CD14-positive monocyte (primary cell): ENCODE measurements around the gene CHST15. TPM values are rescaled to one million over a fixed set of nuclear protein-coding genes. Genes with fewer than 3 reads are reported as not detected.

Experiments used
- DNase-seq, 3 donors: peaks; one replicate each; pipeline ENCODE4 v3.0.0-alpha.2; 2011 to 2022
- H2AFZ ChIP-seq: 2 replicates; pipeline ENCODE4 v1.6.0; 2012; ENCODE audit warnings: mild to moderate bottlenecking, low read depth, low read length, inconsistent platforms; ENCODE audit not compliant: insufficient read depth, poor library complexity, severe bottlenecking
- H3K27ac ChIP-seq, 2 donors: 1 replicate in 1 of 2; 2 replicates in 1 of 2; pipeline ENCODE4 v1.5.1; 2012 to 2013; ENCODE audit warnings: low read length in 2 of 2, control low read depth in 1 of 2, inconsistent platforms in 1 of 2, low read depth in 1 of 2, mild to moderate bottlenecking in 1 of 2
- H3K27me3 ChIP-seq, 2 donors: one replicate each; pipeline versions ENCODE4 v1.6.0 to v1.6.1; 2011 to 2013; ENCODE audit warnings: low read length in 2 of 2; ENCODE audit not compliant: control insufficient read depth in 2 of 2, insufficient read depth in 2 of 2
- H3K36me3 ChIP-seq, 2 donors: replicated peaks in 1 of 2; 1 replicate in 1 of 2; 2 replicates in 1 of 2; pipeline versions ENCODE4 v1.5.1 to v1.6.1; 2012 to 2013; ENCODE audit warnings: low read length in 2 of 2, control low read depth in 1 of 2, inconsistent platforms in 1 of 2, mild to moderate bottlenecking in 1 of 2; ENCODE audit not compliant: insufficient read depth in 2 of 2, control insufficient read depth in 1 of 2
- H3K4me1 ChIP-seq, 2 donors: 1 replicate in 1 of 2; 2 replicates in 1 of 2; pipeline versions ENCODE4 v1.5.1 to v1.6.1; 2012 to 2013; ENCODE audit warnings: low read length in 2 of 2, control low read depth in 1 of 2, inconsistent platforms in 1 of 2, mild to moderate bottlenecking in 1 of 2, moderate library complexity in 1 of 2; ENCODE audit not compliant: insufficient read depth in 2 of 2, control insufficient read depth in 1 of 2
- H3K4me2 ChIP-seq: replicated peaks from 2 replicates; pipeline ENCODE3; 2012; ENCODE audit warnings: low read length, moderate library complexity, mild to moderate bottlenecking; ENCODE audit not compliant: poor library complexity, severe bottlenecking; ENCODE audit errors: extremely low read depth
- H3K4me3 ChIP-seq, 3 experiments: fragments of 200-600 bp in 1 of 3; sonication (generic) in 1 of 3; replicated peaks in 1 of 3; 1 replicate in 2 of 3; 2 replicates in 1 of 3; pipeline ENCODE4 v1.5.1; 2011 to 2013; ENCODE audit warnings: low read length in 3 of 3, mild to moderate bottlenecking in 3 of 3, control low read depth in 2 of 3, low read depth in 2 of 3, inconsistent platforms in 1 of 3, moderate library complexity in 1 of 3
- H3K79me2 ChIP-seq: 2 replicates; pipeline ENCODE4 v1.6.0; 2012; ENCODE audit warnings: mild to moderate bottlenecking, control low read depth, inconsistent platforms, low read length, moderate library complexity; ENCODE audit not compliant: insufficient read depth
- H3K9ac ChIP-seq: 2 replicates; pipeline ENCODE4 v1.6.0; 2017; ENCODE audit warnings: low read length, mild to moderate bottlenecking; ENCODE audit not compliant: insufficient read depth, poor library complexity, severe bottlenecking
- H3K9me3 ChIP-seq, 2 donors: replicated peaks in 1 of 2; 1 replicate in 1 of 2; 2 replicates in 1 of 2; pipeline versions ENCODE4 v1.5.1 to v1.6.1; 2012 to 2013; ENCODE audit warnings: low read length in 2 of 2, control low read depth in 1 of 2; ENCODE audit not compliant: control insufficient read depth in 1 of 2, insufficient read depth in 1 of 2
- H4K20me1 ChIP-seq: 2 replicates; pipeline ENCODE4 v1.6.0; 2012; ENCODE audit warnings: mild to moderate bottlenecking, low read length, control low read depth, moderate library complexity; ENCODE audit not compliant: insufficient read depth
- H3K27ac Mint-ChIP-seq, 7 donors: one replicate each; pipeline ENCODE4 v1.8.0; 2020; ENCODE audit warnings: mild to moderate bottlenecking in 7 of 7, mixed read lengths in 7 of 7, moderate library complexity in 6 of 7, inconsistent platforms in 2 of 7
- H3K27me3 Mint-ChIP-seq, 3 donors: one replicate each; pipeline ENCODE4 v1.8.0; 2021 to 2022; ENCODE audit warnings: low read depth in 3 of 3, mild to moderate bottlenecking in 3 of 3, mixed read lengths in 3 of 3, moderate library complexity in 3 of 3, inconsistent platforms in 1 of 3
- H3K36me3 Mint-ChIP-seq, 2 donors: one replicate each; pipeline ENCODE4 v1.8.0; 2020; ENCODE audit warnings: mixed read lengths in 2 of 2, inconsistent platforms in 1 of 2, mild to moderate bottlenecking in 1 of 2
- H3K4me1 Mint-ChIP-seq: one replicate; pipeline ENCODE4 v1.8.0; 2020; ENCODE audit warnings: mild to moderate bottlenecking, mixed read lengths
- H3K4me3 Mint-ChIP-seq, 2 donors: one replicate each; pipeline ENCODE4 v1.8.0; 2020; ENCODE audit warnings: mild to moderate bottlenecking in 2 of 2, mixed read lengths in 2 of 2, moderate library complexity in 1 of 2
- H3K9me3 Mint-ChIP-seq, 7 donors: one replicate each; pipeline ENCODE4 v1.8.0; 2020 to 2022; ENCODE audit warnings: mixed read lengths in 7 of 7, mild to moderate bottlenecking in 6 of 7, moderate library complexity in 6 of 7, inconsistent platforms in 2 of 7
- WGBS: methylation state at CpG from one replicate; pipeline ENCODE4 v1.1.5; 2013; ENCODE audit warnings: missing lambda C conversion rate; ENCODE audit not compliant: insufficient coverage; 5-methylcytosine and 5-hydroxymethylcytosine counted together
- intact Hi-C, 2 donors: fragments of 100-400 bp; cut with micrococcal nuclease; formaldehyde crosslinking; loops; one replicate each; pipeline versions ENCODE4 v1.15.0 to v1.15.1; 2023
- polyA plus RNA-seq, 3 donors: library from polyadenylated mRNA; depleted of rRNA in 1 of 3; unstranded in 2 of 3; stranded (reverse) in 1 of 3; fragments of 300-500 nt in 2 of 3; fragments of >200 nt in 1 of 3; fragmentation: Illumina TruSeq in 2 of 3; gene quantifications; 1 replicate in 2 of 3; 2 replicates in 1 of 3; pipeline ENCODE4 v1.2.3, GENCODE V29; 2012 to 2021
- TF ChIP-seq, protein P1 (sequence below): fragments of 200-600 bp; IDR thresholded peaks from one replicate; pipeline ENCODE4 v1.8.0; 2022; ENCODE audit warnings: antibody characterized with exemption, mild to moderate bottlenecking

Gene CHST15
- polyA plus RNA-seq, 3 donors = 54.4 to 106 (median 87.5) TPM

DNA sequence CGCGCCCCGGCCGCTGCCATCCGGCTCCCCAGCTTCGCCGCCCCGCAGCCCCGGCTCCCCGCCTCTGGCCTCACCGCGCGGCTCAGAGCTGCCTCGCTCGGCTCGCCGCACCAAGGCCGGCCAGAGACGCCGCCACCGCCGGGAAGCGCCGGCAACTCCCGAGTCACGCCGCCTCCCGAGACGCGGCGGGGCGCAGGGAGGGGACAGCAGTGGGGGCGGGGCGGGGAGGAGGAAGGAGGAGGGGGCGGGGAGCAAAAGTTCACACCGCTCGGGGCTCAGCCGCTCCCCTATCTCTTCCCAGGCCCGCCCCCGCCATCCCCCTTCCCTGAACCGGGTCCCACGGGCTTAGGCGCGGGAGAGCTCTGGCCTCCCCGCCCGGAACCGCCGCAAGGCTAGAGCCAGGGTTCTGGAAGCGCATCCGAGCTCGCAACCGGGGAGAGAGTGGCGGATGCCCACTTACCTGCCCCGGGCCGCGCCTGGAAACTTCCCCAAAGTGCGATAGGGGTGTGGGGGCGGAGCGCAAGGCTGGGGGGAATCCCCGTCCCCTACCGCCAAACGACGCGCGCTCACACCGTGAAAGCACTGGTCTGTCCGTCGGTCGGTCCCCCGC is 1.0 kb downstream of the CHST15 start:
- H3K27ac ChIP-seq = peak overlapping the region; percentile 83 to 92
- Mint-ChIP-seq H3K9me3 (peaks cover 0 to 23% (median 9%) of the 10 kb centered on the region in 7 donors), H3K36me3 (peaks cover 52 to 54% of the 10 kb centered on the region in 2 donors), H3K4me1 (peaks cover 55% of the 10 kb centered on the region), H3K27ac (peak overlapping the region; percentile 83 to 98 (median 95)), H3K4me3 (peak overlapping the region; percentile 95 to 98), H3K27me3 (peaks cover 27 to 41% (median 39%) of the 10 kb centered on the region in 3 donors)
- peak overlapping the region; percentile 98 for H3K4me2 ChIP-seq
- TF ChIP-seq, protein P1, sequence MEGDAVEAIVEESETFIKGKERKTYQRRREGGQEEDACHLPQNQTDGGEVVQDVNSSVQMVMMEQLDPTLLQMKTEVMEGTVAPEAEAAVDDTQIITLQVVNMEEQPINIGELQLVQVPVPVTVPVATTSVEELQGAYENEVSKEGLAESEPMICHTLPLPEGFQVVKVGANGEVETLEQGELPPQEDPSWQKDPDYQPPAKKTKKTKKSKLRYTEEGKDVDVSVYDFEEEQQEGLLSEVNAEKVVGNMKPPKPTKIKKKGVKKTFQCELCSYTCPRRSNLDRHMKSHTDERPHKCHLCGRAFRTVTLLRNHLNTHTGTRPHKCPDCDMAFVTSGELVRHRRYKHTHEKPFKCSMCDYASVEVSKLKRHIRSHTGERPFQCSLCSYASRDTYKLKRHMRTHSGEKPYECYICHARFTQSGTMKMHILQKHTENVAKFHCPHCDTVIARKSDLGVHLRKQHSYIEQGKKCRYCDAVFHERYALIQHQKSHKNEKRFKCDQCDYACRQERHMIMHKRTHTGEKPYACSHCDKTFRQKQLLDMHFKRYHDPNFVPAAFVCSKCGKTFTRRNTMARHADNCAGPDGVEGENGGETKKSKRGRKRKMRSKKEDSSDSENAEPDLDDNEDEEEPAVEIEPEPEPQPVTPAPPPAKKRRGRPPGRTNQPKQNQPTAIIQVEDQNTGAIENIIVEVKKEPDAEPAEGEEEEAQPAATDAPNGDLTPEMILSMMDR = no peak
- peaks cover 6 to 36% of the 10 kb centered on the region in 2 donors for H3K36me3 ChIP-seq
- no peak overlapping the region for H2AFZ ChIP-seq
- H3K9me3 ChIP-seq = peaks cover 5 to 6% of the 10 kb centered on the region in 2 donors
- peak overlapping the region; percentile 80 to 99 (median 96) for H3K4me3 ChIP-seq
- peaks cover 48% of the 10 kb centered on the region for H4K20me1 ChIP-seq
- peaks cover 58% of the 10 kb centered on the region for H3K79me2 ChIP-seq
- intact Hi-C loops = loop anchor here (1.0 to 10.0 kb wide), 7 partner anchors 50 to 295 kb away; no protein-coding TSS in a partner anchor
- DNase-seq = peak; percentile 68 to 90 (median 85)
- WGBS = 0% methylated on average over 42 of the region's 70 CpGs
- H3K27me3 ChIP-seq = peaks cover 0 to 18% of the 10 kb centered on the region in 2 donors
- peak overlapping the region; percentile 96 for H3K9ac ChIP-seq
- H3K4me1 ChIP-seq = peaks cover 44 to 56% of the 10 kb centered on the region in 2 donors

DNA sequence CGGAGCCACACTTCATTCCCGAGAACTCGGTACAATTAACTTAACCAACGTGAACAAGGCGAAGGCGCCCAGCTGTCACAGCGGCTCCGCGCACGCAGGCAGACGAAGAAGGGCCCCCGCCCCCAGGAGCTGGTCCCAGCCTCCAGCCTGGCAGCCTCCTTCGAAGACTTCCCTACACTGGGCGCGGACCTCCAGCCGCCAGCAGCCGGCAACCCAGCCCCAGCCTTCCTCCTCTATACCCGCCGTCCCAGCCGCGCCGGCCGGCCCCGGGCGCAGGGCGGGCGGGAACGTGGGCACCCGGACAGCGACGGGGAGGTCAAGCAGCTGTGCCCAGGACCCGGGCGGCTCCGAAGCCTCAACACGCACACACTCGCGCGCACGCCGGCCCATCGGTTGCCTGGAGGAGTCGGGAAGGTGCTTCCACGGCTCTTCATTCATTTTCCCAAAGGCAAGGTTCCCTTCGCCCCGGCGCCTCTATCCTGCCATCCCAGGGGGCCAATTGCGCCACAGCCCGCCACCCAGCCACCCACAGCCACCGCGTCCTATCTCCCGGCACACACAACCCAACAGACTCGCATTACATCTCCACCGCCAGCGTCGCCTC is 1.6 kb downstream of the CHST15 start:
- H3K79me2 ChIP-seq = peaks cover 65% of the 10 kb centered on the region
- H3K4me3 Mint-ChIP-seq = peak overlapping the region; percentile 95 to 98

More for the DNA sequence above, 1.6 kb downstream of the CHST15 start:
- H3K4me2 ChIP-seq = peak overlapping the region; percentile 98
- H4K20me1 ChIP-seq = peaks cover 55% of the 10 kb centered on the region
- DNase-seq = peak; percentile 40 to 47 (median 42)
- WGBS = 4% methylated on average over 53 of the region's 55 CpGs
- H3K27me3 ChIP-seq = peaks cover 0 to 15% of the 10 kb centered on the region in 2 donors
- H3K9me3 Mint-ChIP-seq = peaks cover 0 to 23% (median 9%) of the 10 kb centered on the region in 7 donors
- H3K4me3 ChIP-seq = peak overlapping the region; percentile 80 to 99 (median 96)
- H3K27me3 Mint-ChIP-seq = peaks cover 24 to 44% (median 44%) of the 10 kb centered on the region in 3 donors
- peak overlapping the region; percentile 96 for H3K9ac ChIP-seq
- intact Hi-C loops = loop anchor here (1.0 to 10.0 kb wide), 7 partner anchors 51 to 296 kb away; no protein-coding TSS in a partner anchor
- peaks cover 59 to 60% of the 10 kb centered on the region in 2 donors for H3K36me3 Mint-ChIP-seq
- H3K36me3 ChIP-seq = peaks cover 6 to 42% of the 10 kb centered on the region in 2 donors
- H3K4me1 Mint-ChIP-seq = peaks cover 62% of the 10 kb centered on the region
- H3K9me3 ChIP-seq = peaks cover 5 to 6% of the 10 kb centered on the region in 2 donors
- H2AFZ ChIP-seq = no peak overlapping the region
- TF ChIP-seq, protein P1 = no peak
- peak overlapping the region; percentile 77 to 92 for H3K27ac ChIP-seq
- H3K27ac Mint-ChIP-seq = peak overlapping the region; percentile 81 to 98 (median 95)
- peaks cover 47 to 62% of the 10 kb centered on the region in 2 donors for H3K4me1 ChIP-seq
